SK-N-MC (cell line): ENCODE data around the gene MXD4.

Experiments
- EZH2 ChIP-seq: fragments of 200-600 bp; sonication (generic); IDR thresholded peaks from one replicate; pipeline ENCODE4 v1.6.1; 2017; ENCODE audit warnings: antibody characterized with exemption
- FOXP2 ChIP-seq: optimal IDR thresholded peaks from 2 replicates; pipeline ENCODE3; 2011; ENCODE audit warnings: mild to moderate bottlenecking, moderate library complexity; ENCODE audit not compliant: insufficient read depth; ENCODE audit errors: extremely low read length, control extremely low read depth
- POLR2AphosphoS5 ChIP-seq: IDR thresholded peaks from 2 replicates; pipeline ENCODE4 v1.6.1; 2012; ENCODE audit warnings: mild to moderate bottlenecking, low read depth, low read length, borderline replicate concordance

- TF ChIP-seq EZH2: no peak
- TF ChIP-seq POLR2AphosphoS5: no peak
- TF ChIP-seq FOXP2: no peak
These were observed 41.9 kb upstream of the MXD4 start for GRCh38 chr4:2303686-2304320.
